ENCODE results near the gene TMEM94.
"Not testable (repeated sequence)": the region's sequence is repeated elsewhere in the genome, so short reads cannot be mapped to it uniquely, and the experiment has no call there.

The TMEM94 gene

GRCh38 chr17:75416006-75416405, 40.4 kb upstream of the TMEM94 start:
- no peak for TF ChIP-seq CTCF (IDR thresholded peaks at IDR 0.05; ENCODE audit: insufficient read depth, missing control alignments)
- DNase-seq (ENCODE audit: insufficient read length, low spot score) = no peak
- FAIRE-seq = no peak

DNA sequence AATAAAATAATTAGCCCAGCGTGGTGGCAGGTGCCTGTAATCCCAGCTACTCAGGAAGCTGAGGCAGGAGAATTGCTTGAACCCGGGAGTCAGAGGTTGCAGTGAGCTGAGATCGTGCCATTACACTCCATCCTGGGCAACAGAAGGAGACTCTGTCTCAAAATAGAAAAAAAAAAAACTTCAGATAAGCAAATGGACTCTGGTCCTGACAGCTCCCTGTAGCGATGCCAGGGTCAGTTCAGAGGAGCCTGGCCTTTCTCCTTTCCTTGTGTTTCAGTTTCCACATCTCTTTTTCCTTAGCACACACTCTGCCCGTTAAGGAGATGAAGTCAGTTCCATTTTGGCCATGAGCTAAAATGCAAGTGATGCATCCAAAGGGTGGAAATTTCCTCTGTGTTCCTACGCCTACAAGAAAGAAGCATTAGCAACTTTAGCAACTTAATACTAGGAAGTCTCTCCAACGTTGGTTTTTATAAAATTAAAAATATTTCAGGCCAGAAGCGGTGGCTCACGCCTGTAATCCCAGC, 39.3 kb upstream of the TMEM94 start:
- DNase-seq (ENCODE audit: insufficient read length, low spot score) = no peak
- no peak for FAIRE-seq
- no peak for TF ChIP-seq CTCF (IDR thresholded peaks at IDR 0.05; ENCODE audit: insufficient read depth, missing control alignments)

- no peak for FAIRE-seq
- TF ChIP-seq CTCF (IDR thresholded peaks at IDR 0.05; ENCODE audit: insufficient read depth, missing control alignments) = no peak
- DNase-seq (ENCODE audit: insufficient read length, low spot score) = no peak
Measured at GRCh38 chr17:75418531-75418930, 37.9 kb upstream of the TMEM94 start.

- DNase-seq (ENCODE audit: insufficient read length, low spot score) = no peak
- FAIRE-seq = no peak
- TF ChIP-seq CTCF (IDR thresholded peaks at IDR 0.05; ENCODE audit: insufficient read depth, missing control alignments) = no peak
Measured at GRCh38 chr17:75428543-75429469, 27.6 kb upstream of the TMEM94 start.

DNA sequence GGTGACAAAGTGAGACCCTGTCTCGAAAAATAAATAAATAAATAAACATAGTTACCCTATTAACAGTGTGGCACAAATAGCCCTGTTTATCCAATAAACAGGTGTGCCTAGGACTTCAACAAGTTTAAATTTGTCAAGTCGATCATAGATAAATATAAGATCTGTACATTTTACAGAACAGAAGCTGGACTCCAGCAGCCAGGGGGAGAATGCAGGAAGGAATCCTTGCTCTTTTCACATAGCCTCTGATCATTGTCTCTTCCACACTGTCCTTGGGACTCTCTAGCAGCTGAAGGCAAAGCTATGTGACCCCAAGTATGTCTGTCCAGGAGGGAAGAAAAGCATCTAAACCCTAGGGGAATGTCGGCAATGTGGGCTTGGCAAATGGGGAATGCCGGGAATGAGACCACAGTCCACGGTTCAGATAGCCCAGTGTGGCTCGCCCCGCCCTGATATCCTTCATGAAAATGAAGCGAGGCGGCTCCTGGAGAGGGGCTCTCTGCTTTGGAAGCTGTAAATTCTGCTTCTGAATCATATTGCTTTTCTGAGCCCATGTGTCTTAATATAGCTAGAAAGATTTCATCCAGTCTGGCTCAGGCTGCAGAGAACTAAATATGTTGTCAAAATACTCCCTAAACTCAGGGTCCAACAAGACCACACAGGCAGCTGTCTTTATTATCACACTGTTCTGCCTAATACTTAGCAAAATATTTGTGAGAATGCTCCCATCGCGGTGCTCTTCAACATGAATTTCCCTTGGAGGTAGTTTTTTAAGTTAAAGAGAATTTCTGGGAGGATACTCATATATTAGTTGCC, 26.1 kb upstream of the TMEM94 start:
- no peak for TF ChIP-seq CTCF (IDR thresholded peaks at IDR 0.05; ENCODE audit: insufficient read depth, missing control alignments)
- DNase-seq (ENCODE audit: insufficient read length, low spot score) (no peak), FAIRE-seq (no peak)

- no peak for FAIRE-seq
- DNase-seq (ENCODE audit: insufficient read length, low spot score) = no peak
- no peak for TF ChIP-seq CTCF (IDR thresholded peaks at IDR 0.05; ENCODE audit: insufficient read depth, missing control alignments)
Measured at GRCh38 chr17:75433218-75433783, 23.1 kb upstream of the TMEM94 start.

DNA sequence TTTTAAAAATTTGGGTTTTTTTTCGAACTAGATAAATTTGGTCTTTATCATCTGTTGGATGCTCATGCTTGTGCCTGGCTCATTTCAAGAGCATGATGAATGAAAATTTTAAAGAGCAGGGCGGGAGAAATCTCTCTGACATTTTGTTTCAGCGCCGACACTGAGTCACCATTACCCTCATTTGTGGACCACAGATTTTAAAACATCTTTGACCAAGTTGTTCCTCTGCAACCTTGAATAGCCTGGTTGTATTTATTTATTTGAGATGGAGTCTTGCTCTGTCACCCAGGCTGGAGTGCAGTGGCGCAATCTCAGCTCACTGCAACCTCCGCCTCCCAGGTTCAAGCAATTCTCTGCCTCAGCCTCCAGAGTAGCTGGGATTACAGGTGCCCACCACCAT, 22.0 kb upstream of the TMEM94 start:
- not testable (repeated sequence) for FAIRE-seq; DNase-seq (ENCODE audit: insufficient read length, low spot score)

- DNase-seq (ENCODE audit: insufficient read length, low spot score); FAIRE-seq: not testable (repeated sequence)
Measured at GRCh38 chr17:75437404-75437803, 19.0 kb upstream of the TMEM94 start.

Data from D721Med (cell line).